Endothelial cell of umbilical vein (primary cell): ENCODE results near the gene PDLIM1.

Experiments
- CTCF ChIP-seq, 2 donors: IDR thresholded peaks; 1 replicate in 1 of 2; 2 replicates in 1 of 2; pipeline ENCODE4 v1.5.1; 2011; ENCODE audit warnings: low read length in 2 of 2, mild to moderate bottlenecking in 2 of 2, moderate library complexity in 2 of 2, control low read depth in 1 of 2, inconsistent platforms in 1 of 2, low read depth in 1 of 2; ENCODE audit not compliant: insufficient read depth in 1 of 2; ENCODE audit errors: extremely low read depth in 1 of 2
- EZH2 ChIP-seq: IDR thresholded peaks from 2 replicates; pipeline ENCODE4 v1.6.1; 2012; ENCODE audit warnings: borderline replicate concordance, low read depth, mild to moderate bottlenecking, moderate library complexity, low read length, inconsistent platforms; ENCODE audit not compliant: severe bottlenecking
- FOS ChIP-seq: IDR thresholded peaks from 2 replicates; pipeline ENCODE4 v1.6.1; 2011; ENCODE audit warnings: mild to moderate bottlenecking, low read length, moderate library complexity, borderline replicate concordance; ENCODE audit not compliant: insufficient read depth
- JUN ChIP-seq: IDR thresholded peaks from 2 replicates; pipeline ENCODE4 v1.6.1; 2011; ENCODE audit warnings: borderline replicate concordance, low read depth; ENCODE audit not compliant: insufficient read length, insufficient read depth
- MAX ChIP-seq: IDR thresholded peaks from 2 replicates; pipeline ENCODE4 v1.6.1; 2011; ENCODE audit not compliant: insufficient read depth, insufficient read length
- MYC ChIP-seq: IDR thresholded peaks from one replicate; pipeline ENCODE4 v1.6.1; 2011; ENCODE audit warnings: mild to moderate bottlenecking, low read depth, low read length
- POLR2A ChIP-seq: IDR thresholded peaks from 2 replicates; pipeline ENCODE4 v1.6.1; 2012; ENCODE audit warnings: low read depth, mild to moderate bottlenecking, control low read depth, low read length
- POLR2AphosphoS5 ChIP-seq: IDR thresholded peaks from 2 replicates; pipeline ENCODE4 v1.6.1; 2012; ENCODE audit warnings: low read depth, mild to moderate bottlenecking, control low read depth, low read length, moderate library complexity; ENCODE audit not compliant: insufficient read depth

GRCh38 chr10:95333997-95334804 lies 43.4 kb upstream of the PDLIM1 start:
- no peak for TF ChIP-seq CTCF (IDR thresholded peaks at IDR 0.05; ENCODE audit: extremely low read depth in 1 of 2, insufficient read depth in 1 of 2, low read depth in 1 of 2, low read length in 2 of 2)
- TF ChIP-seq POLR2A, result peak; percentile 57
- TF ChIP-seq EZH2, result no peak
- TF ChIP-seq MAX, result no peak
- peak; percentile 80 for TF ChIP-seq POLR2AphosphoS5
- TF ChIP-seq FOS, result peak; percentile 96
- TF ChIP-seq MYC, result no peak
- peak; percentile 83 for TF ChIP-seq JUN
